CD14-positive monocyte (primary cell): ENCODE results near the gene HECTD4. TPM values are rescaled to one million over a fixed set of nuclear protein-coding genes. Genes with fewer than 3 reads are reported as not detected.
A peak's percentile ranks its signal among the peaks of the same experiment; 100 is the strongest.

Experiments used
- DNase-seq, 3 donors: peaks; one replicate each; pipeline ENCODE4 v3.0.0-alpha.2; 2011 to 2022
- H2AFZ ChIP-seq: 2 replicates; pipeline ENCODE4 v1.6.0; 2012; ENCODE audit warnings: mild to moderate bottlenecking, low read depth, low read length, inconsistent platforms; ENCODE audit not compliant: insufficient read depth, poor library complexity, severe bottlenecking
- H3K27ac ChIP-seq, 2 donors: 1 replicate in 1 of 2; 2 replicates in 1 of 2; pipeline ENCODE4 v1.5.1; 2012 to 2013; ENCODE audit warnings: low read length in 2 of 2, control low read depth in 1 of 2, inconsistent platforms in 1 of 2, low read depth in 1 of 2, mild to moderate bottlenecking in 1 of 2
- H3K27me3 ChIP-seq, 2 donors: one replicate each; pipeline versions ENCODE4 v1.6.0 to v1.6.1; 2011 to 2013; ENCODE audit warnings: low read length in 2 of 2; ENCODE audit not compliant: control insufficient read depth in 2 of 2, insufficient read depth in 2 of 2
- H3K36me3 ChIP-seq, 2 donors: replicated peaks in 1 of 2; 1 replicate in 1 of 2; 2 replicates in 1 of 2; pipeline versions ENCODE4 v1.5.1 to v1.6.1; 2012 to 2013; ENCODE audit warnings: low read length in 2 of 2, control low read depth in 1 of 2, inconsistent platforms in 1 of 2, mild to moderate bottlenecking in 1 of 2; ENCODE audit not compliant: insufficient read depth in 2 of 2, control insufficient read depth in 1 of 2
- H3K4me1 ChIP-seq, 2 donors: 1 replicate in 1 of 2; 2 replicates in 1 of 2; pipeline versions ENCODE4 v1.5.1 to v1.6.1; 2012 to 2013; ENCODE audit warnings: low read length in 2 of 2, control low read depth in 1 of 2, inconsistent platforms in 1 of 2, mild to moderate bottlenecking in 1 of 2, moderate library complexity in 1 of 2; ENCODE audit not compliant: insufficient read depth in 2 of 2, control insufficient read depth in 1 of 2
- H3K4me2 ChIP-seq: replicated peaks from 2 replicates; pipeline ENCODE3; 2012; ENCODE audit warnings: low read length, moderate library complexity, mild to moderate bottlenecking; ENCODE audit not compliant: poor library complexity, severe bottlenecking; ENCODE audit errors: extremely low read depth
- H3K4me3 ChIP-seq, 3 experiments: fragments of 200-600 bp in 1 of 3; sonication (generic) in 1 of 3; replicated peaks in 1 of 3; 1 replicate in 2 of 3; 2 replicates in 1 of 3; pipeline ENCODE4 v1.5.1; 2011 to 2013; ENCODE audit warnings: low read length in 3 of 3, mild to moderate bottlenecking in 3 of 3, control low read depth in 2 of 3, low read depth in 2 of 3, inconsistent platforms in 1 of 3, moderate library complexity in 1 of 3
- H3K79me2 ChIP-seq: 2 replicates; pipeline ENCODE4 v1.6.0; 2012; ENCODE audit warnings: mild to moderate bottlenecking, control low read depth, inconsistent platforms, low read length, moderate library complexity; ENCODE audit not compliant: insufficient read depth
- H3K9ac ChIP-seq: 2 replicates; pipeline ENCODE4 v1.6.0; 2017; ENCODE audit warnings: low read length, mild to moderate bottlenecking; ENCODE audit not compliant: insufficient read depth, poor library complexity, severe bottlenecking
- H3K9me3 ChIP-seq, 2 donors: replicated peaks in 1 of 2; 1 replicate in 1 of 2; 2 replicates in 1 of 2; pipeline versions ENCODE4 v1.5.1 to v1.6.1; 2012 to 2013; ENCODE audit warnings: low read length in 2 of 2, control low read depth in 1 of 2; ENCODE audit not compliant: control insufficient read depth in 1 of 2, insufficient read depth in 1 of 2
- H4K20me1 ChIP-seq: 2 replicates; pipeline ENCODE4 v1.6.0; 2012; ENCODE audit warnings: mild to moderate bottlenecking, low read length, control low read depth, moderate library complexity; ENCODE audit not compliant: insufficient read depth
- H3K27ac Mint-ChIP-seq, 7 donors: one replicate each; pipeline ENCODE4 v1.8.0; 2020; ENCODE audit warnings: mild to moderate bottlenecking in 7 of 7, mixed read lengths in 7 of 7, moderate library complexity in 6 of 7, inconsistent platforms in 2 of 7
- H3K27me3 Mint-ChIP-seq, 3 donors: one replicate each; pipeline ENCODE4 v1.8.0; 2021 to 2022; ENCODE audit warnings: low read depth in 3 of 3, mild to moderate bottlenecking in 3 of 3, mixed read lengths in 3 of 3, moderate library complexity in 3 of 3, inconsistent platforms in 1 of 3
- H3K36me3 Mint-ChIP-seq, 2 donors: one replicate each; pipeline ENCODE4 v1.8.0; 2020; ENCODE audit warnings: mixed read lengths in 2 of 2, inconsistent platforms in 1 of 2, mild to moderate bottlenecking in 1 of 2
- H3K4me1 Mint-ChIP-seq: one replicate; pipeline ENCODE4 v1.8.0; 2020; ENCODE audit warnings: mild to moderate bottlenecking, mixed read lengths
- H3K4me3 Mint-ChIP-seq, 2 donors: one replicate each; pipeline ENCODE4 v1.8.0; 2020; ENCODE audit warnings: mild to moderate bottlenecking in 2 of 2, mixed read lengths in 2 of 2, moderate library complexity in 1 of 2
- H3K9me3 Mint-ChIP-seq, 7 donors: one replicate each; pipeline ENCODE4 v1.8.0; 2020 to 2022; ENCODE audit warnings: mixed read lengths in 7 of 7, mild to moderate bottlenecking in 6 of 7, moderate library complexity in 6 of 7, inconsistent platforms in 2 of 7
- WGBS: methylation state at CpG from one replicate; pipeline ENCODE4 v1.1.5; 2013; ENCODE audit warnings: missing lambda C conversion rate; ENCODE audit not compliant: insufficient coverage; 5-methylcytosine and 5-hydroxymethylcytosine counted together
- intact Hi-C, 2 donors: fragments of 100-400 bp; cut with micrococcal nuclease; formaldehyde crosslinking; loops; one replicate each; pipeline versions ENCODE4 v1.15.0 to v1.15.1; 2023
- polyA plus RNA-seq, 3 donors: library from polyadenylated mRNA; depleted of rRNA in 1 of 3; unstranded in 2 of 3; stranded (reverse) in 1 of 3; fragments of 300-500 nt in 2 of 3; fragments of >200 nt in 1 of 3; fragmentation: Illumina TruSeq in 2 of 3; gene quantifications; 1 replicate in 2 of 3; 2 replicates in 1 of 3; pipeline ENCODE4 v1.2.3, GENCODE V29; 2012 to 2021
- TF ChIP-seq, protein P1 (sequence below): fragments of 200-600 bp; IDR thresholded peaks from one replicate; pipeline ENCODE4 v1.8.0; 2022; ENCODE audit warnings: antibody characterized with exemption, mild to moderate bottlenecking

HECTD4 gene
- polyA plus RNA-seq, 3 donors: 0.73 to 18.3 (median 2.4) TPM

DNA sequence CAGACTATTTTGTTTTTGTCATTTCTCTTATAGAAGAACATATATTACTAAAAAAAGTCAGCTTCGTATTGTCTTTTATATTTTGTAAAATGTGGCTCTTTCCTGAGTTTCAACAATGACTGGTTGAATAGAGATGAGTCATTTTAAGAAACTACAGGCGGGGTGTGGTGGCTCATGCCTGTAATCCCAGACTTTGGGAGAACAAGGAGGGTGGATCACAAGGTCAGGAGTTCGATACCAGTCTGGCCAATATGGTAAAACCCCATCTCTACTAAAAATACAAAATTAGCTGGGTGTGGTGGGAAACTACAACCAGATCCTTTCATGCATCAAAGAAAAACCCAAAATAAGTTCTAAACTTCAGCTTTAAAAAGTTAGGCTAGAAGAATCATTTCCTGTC lies 28.8 kb downstream of the HECTD4 start:
- WGBS: no CpG with 5 or more reads among the region's 3 CpGs
- intact Hi-C loops: no loop called here
- H3K27me3 ChIP-seq: no peaks in the 10 kb centered on the region
- H3K27ac ChIP-seq: no peak overlapping the region
- H3K9ac ChIP-seq: no peak overlapping the region
- H3K9me3 Mint-ChIP-seq: no peaks in the 10 kb centered on the region
- TF ChIP-seq, protein P1, sequence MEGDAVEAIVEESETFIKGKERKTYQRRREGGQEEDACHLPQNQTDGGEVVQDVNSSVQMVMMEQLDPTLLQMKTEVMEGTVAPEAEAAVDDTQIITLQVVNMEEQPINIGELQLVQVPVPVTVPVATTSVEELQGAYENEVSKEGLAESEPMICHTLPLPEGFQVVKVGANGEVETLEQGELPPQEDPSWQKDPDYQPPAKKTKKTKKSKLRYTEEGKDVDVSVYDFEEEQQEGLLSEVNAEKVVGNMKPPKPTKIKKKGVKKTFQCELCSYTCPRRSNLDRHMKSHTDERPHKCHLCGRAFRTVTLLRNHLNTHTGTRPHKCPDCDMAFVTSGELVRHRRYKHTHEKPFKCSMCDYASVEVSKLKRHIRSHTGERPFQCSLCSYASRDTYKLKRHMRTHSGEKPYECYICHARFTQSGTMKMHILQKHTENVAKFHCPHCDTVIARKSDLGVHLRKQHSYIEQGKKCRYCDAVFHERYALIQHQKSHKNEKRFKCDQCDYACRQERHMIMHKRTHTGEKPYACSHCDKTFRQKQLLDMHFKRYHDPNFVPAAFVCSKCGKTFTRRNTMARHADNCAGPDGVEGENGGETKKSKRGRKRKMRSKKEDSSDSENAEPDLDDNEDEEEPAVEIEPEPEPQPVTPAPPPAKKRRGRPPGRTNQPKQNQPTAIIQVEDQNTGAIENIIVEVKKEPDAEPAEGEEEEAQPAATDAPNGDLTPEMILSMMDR: no peak
- H3K4me1 Mint-ChIP-seq: peaks cover 21% of the 10 kb centered on the region
- peak overlapping the region in 2 of 7 donors; percentile 1 to 12 for H3K27ac Mint-ChIP-seq
- no peaks in the 10 kb centered on the region for H3K36me3 Mint-ChIP-seq
- DNase-seq: peak in 1 of 3 donors; percentile 34
- H3K4me2 ChIP-seq: no peak overlapping the region
- no peak overlapping the region for H3K4me3 ChIP-seq
- peaks cover 0 to 7% of the 10 kb centered on the region in 2 donors for H3K4me1 ChIP-seq
- peaks cover 65% of the 10 kb centered on the region for H4K20me1 ChIP-seq
- no peaks in the 10 kb centered on the region for H3K36me3 ChIP-seq
- H3K9me3 ChIP-seq: no peaks in the 10 kb centered on the region
- H3K79me2 ChIP-seq: peaks cover 43% of the 10 kb centered on the region
- H3K27me3 Mint-ChIP-seq: no peaks in the 10 kb centered on the region
- H2AFZ ChIP-seq: no peak overlapping the region
- no peak overlapping the region for H3K4me3 Mint-ChIP-seq

DNA sequence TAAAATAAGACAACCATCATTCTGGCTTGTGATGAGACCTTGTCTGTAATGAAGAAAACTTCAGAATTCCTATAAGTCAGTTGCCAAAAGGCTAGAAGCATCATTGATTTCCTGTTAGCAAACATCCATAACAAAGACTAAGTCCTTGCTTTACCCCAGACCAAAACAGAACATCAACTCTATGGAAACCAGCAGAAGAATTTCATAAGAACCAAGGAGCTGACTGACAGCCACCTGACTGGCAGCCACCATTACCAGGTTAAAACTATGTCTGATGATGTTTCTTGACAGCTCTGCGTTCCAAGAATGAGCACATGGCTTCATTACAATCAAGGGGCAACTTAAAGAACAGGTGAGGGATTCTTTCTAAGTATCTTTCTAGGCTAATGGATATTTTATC lies 29.3 kb downstream of the HECTD4 start:
- TF ChIP-seq, protein P1: no peak
- peak overlapping the region in 1 of 2 donors; percentile 28 for H3K27ac ChIP-seq
- DNase-seq: peak in 2 of 3 donors; percentile 13 to 24
- intact Hi-C loops: no loop called here
- peaks cover 0 to 7% of the 10 kb centered on the region in 2 donors for H3K4me1 ChIP-seq
- no peaks in the 10 kb centered on the region for H3K27me3 Mint-ChIP-seq
- no peaks in the 10 kb centered on the region for H3K9me3 ChIP-seq
- H3K27ac Mint-ChIP-seq: peak overlapping the region in 3 of 7 donors; percentile 12 to 54 (median 34)
- no peak overlapping the region for H3K4me2 ChIP-seq
- no peak overlapping the region for H3K4me3 Mint-ChIP-seq
- no peaks in the 10 kb centered on the region for H3K36me3 ChIP-seq
- H2AFZ ChIP-seq: no peak overlapping the region
- no peak overlapping the region for H3K4me3 ChIP-seq
- no peaks in the 10 kb centered on the region for H3K36me3 Mint-ChIP-seq
- H4K20me1 ChIP-seq: peaks cover 63% of the 10 kb centered on the region
- H3K27me3 ChIP-seq: no peaks in the 10 kb centered on the region
- no peak overlapping the region for H3K9ac ChIP-seq
- no CpG with 5 or more reads among the region's 1 CpG for WGBS
- H3K9me3 Mint-ChIP-seq: no peaks in the 10 kb centered on the region
- H3K79me2 ChIP-seq: peaks cover 40% of the 10 kb centered on the region
- H3K4me1 Mint-ChIP-seq: peaks cover 21% of the 10 kb centered on the region
